SK-N-MC (cell line): ENCODE measurements around the gene SLC2A4.

ENCODE experiments used
- EZH2 ChIP-seq: fragments of 200-600 bp; sonication (generic); IDR thresholded peaks from one replicate; pipeline ENCODE4 v1.6.1; 2017; ENCODE audit warnings: antibody characterized with exemption
- POLR2AphosphoS5 ChIP-seq: IDR thresholded peaks from 2 replicates; pipeline ENCODE4 v1.6.1; 2012; ENCODE audit warnings: mild to moderate bottlenecking, low read depth, low read length, borderline replicate concordance

DNA sequence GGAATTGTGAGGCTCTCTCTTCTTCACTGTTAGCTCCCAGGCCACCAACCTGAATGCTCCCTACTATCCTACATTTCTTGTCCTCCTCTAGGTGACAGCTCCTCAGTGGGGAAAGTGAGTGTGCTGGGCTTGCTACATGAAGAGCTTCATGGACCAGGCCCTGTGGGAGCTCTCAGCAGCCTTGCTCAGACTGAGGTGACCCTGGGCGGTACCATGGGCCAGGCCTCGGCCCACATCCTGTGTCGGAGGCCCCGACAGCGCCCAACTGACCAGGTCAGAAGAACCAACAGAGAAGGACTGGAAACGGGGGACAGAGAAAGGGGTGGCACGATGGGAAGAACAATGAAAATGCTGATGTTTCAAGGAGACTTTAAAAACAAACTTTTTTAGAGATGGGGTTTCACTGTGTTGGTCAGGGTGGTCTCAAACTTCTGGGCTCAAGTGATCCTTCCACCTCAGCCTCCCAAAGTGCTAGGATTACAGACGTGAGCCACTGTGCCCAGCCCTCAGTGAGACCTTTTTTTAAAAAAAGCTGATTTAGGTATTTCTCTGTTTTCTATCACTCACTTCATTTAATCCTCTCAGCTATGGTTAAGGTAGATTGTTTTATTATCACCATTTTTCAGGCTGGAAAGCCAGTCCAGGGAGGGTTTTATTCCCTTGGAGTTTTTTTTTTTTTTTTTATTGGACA lies 24.6 kb upstream of the SLC2A4 start:
- TF ChIP-seq EZH2: no peak
- TF ChIP-seq POLR2AphosphoS5: no peak
